Tibial artery (tissue), 4 donors: ENCODE measurements around the gene S1PR3.

Experiments
- DNase-seq, 2 donors: peaks; one replicate each; pipeline ENCODE4 v3.0.0-alpha.2; 2019
- H3K27ac ChIP-seq, 2 donors: fragments of 200-600 bp; sonication (generic) in 1 of 2; 1 replicate in 1 of 2; 2 replicates in 1 of 2; pipeline ENCODE4 v1.5.1; 2018 to 2019; ENCODE audit warnings: mild to moderate bottlenecking in 1 of 2
- H3K27me3 ChIP-seq, 2 donors: fragments of 200-600 bp; sonication (generic) in 1 of 2; one replicate each; pipeline versions ENCODE4 v1.5.1 to v1.6.0; 2016 to 2019
- H3K36me3 ChIP-seq, 3 donors: fragments of 200-600 bp; sonication (generic) in 2 of 3; one replicate each; pipeline ENCODE4 v1.5.1; 2016 to 2019; ENCODE audit warnings: mild to moderate bottlenecking in 2 of 3
- H3K4me1 ChIP-seq, 4 donors: fragments of 200-600 bp; sonication (generic) in 2 of 4; 1 replicate in 3 of 4; 2 replicates in 1 of 4; pipeline ENCODE4 v1.5.1; 2016 to 2019
- H3K4me3 ChIP-seq, 2 donors: fragments of 200-600 bp; sonication (generic) in 1 of 2; 1 replicate in 1 of 2; 2 replicates in 1 of 2; pipeline ENCODE4 v1.5.1; 2018 to 2019; ENCODE audit warnings: mild to moderate bottlenecking in 2 of 2
- H3K9me3 ChIP-seq, 3 donors: fragments of 200-600 bp; sonication (generic) in 1 of 3; one replicate each; pipeline ENCODE4 v1.5.1; 2016 to 2019
- intact Hi-C: fragments of 100-400 bp; cut with DNase I; formaldehyde crosslinking; loops from one replicate; pipeline ENCODE4 v1.15.0; 2023; ENCODE audit warnings: low total_unique reads
- TF ChIP-seq, protein P1 (sequence below), 2 experiments: fragments of 200-600 bp in 1 of 2; fragments of 450-650 bp in 1 of 2; IDR thresholded peaks; one replicate each; pipeline ENCODE4 v1.5.1; 2017 to 2019; ENCODE audit warnings: antibody characterized with exemption in 2 of 2, mild to moderate bottlenecking in 1 of 2, moderate library complexity in 1 of 2

S1PR3 gene

GRCh38 chr9:89052470-89053097, 61.3 kb downstream of the S1PR3 start:
- no peak for DNase-seq
- Histone ChIP-seq H3K27ac (no peak overlapping the region), H3K4me1 (no peaks in the 10 kb centered on the region), H3K36me3 (no peaks in the 10 kb centered on the region), H3K4me3 (no peak overlapping the region), H3K27me3 (no peaks in the 10 kb centered on the region), H3K9me3 (no peaks in the 10 kb centered on the region)
- TF ChIP-seq, protein P1, sequence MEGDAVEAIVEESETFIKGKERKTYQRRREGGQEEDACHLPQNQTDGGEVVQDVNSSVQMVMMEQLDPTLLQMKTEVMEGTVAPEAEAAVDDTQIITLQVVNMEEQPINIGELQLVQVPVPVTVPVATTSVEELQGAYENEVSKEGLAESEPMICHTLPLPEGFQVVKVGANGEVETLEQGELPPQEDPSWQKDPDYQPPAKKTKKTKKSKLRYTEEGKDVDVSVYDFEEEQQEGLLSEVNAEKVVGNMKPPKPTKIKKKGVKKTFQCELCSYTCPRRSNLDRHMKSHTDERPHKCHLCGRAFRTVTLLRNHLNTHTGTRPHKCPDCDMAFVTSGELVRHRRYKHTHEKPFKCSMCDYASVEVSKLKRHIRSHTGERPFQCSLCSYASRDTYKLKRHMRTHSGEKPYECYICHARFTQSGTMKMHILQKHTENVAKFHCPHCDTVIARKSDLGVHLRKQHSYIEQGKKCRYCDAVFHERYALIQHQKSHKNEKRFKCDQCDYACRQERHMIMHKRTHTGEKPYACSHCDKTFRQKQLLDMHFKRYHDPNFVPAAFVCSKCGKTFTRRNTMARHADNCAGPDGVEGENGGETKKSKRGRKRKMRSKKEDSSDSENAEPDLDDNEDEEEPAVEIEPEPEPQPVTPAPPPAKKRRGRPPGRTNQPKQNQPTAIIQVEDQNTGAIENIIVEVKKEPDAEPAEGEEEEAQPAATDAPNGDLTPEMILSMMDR (IDR thresholded peaks at IDR 0.05) = no peak
- intact Hi-C loops = no loop called here

- no peaks in the 10 kb centered on the region for H3K4me1 ChIP-seq
- TF ChIP-seq, protein P1 (IDR thresholded peaks at IDR 0.05) = no peak
- H3K27ac ChIP-seq = no peak overlapping the region
- H3K27me3 ChIP-seq = no peaks in the 10 kb centered on the region
- H3K9me3 ChIP-seq = no peaks in the 10 kb centered on the region
- H3K4me3 ChIP-seq = no peak overlapping the region
- intact Hi-C loops = no loop called here
- H3K36me3 ChIP-seq = no peaks in the 10 kb centered on the region
- no peak for DNase-seq
Observed at GRCh38 chr9:89053301-89053700, 62.0 kb downstream of the S1PR3 start.
